ENCODE results near the gene UNKL.

Gene UNKL

DNA sequence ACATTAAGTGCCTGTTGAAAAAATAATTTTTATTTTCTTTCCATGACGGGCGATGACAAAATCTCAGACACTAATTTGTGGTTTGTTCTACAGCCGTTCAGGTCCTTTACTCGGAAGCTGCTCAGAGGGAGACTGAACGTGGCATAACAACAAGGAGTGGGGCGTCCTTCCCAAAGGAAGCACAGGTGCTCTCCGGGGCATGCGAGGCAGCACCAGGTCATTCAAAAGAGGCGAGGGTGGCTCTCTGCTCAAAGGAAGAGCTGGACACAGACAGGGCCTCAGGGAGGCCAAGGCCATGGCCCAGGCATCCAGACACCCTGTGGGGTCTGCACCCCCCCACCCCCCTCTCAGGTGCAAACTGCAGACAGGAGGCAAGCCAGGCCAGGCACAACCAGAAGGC lies 16.2 kb downstream of the UNKL start:
- Mint-ChIP-seq H3K4me3 (no peak overlapping the region), H3K27ac (no peak overlapping the region), H3K27me3 (ENCODE audit: low read depth, poor library complexity) (no peaks in the 10 kb centered on the region), H3K9me3 (no peaks in the 10 kb centered on the region), H3K36me3 (ENCODE audit: low read depth) (peaks cover 14% of the 10 kb centered on the region), H3K4me1 (no peaks in the 10 kb centered on the region)
- TF ChIP-seq CTCF (IDR thresholded peaks at IDR 0.05), result no peak
- DNase-seq, result no peak

GRCh38 chr16:1397779-1398178 lies 16.7 kb downstream of the UNKL start:
- no peaks in the 10 kb centered on the region for H3K27me3 Mint-ChIP-seq (ENCODE audit: low read depth, poor library complexity)
- H3K4me1 Mint-ChIP-seq, result no peaks in the 10 kb centered on the region
- H3K4me3 Mint-ChIP-seq, result no peak overlapping the region
- no peak for TF ChIP-seq CTCF (IDR thresholded peaks at IDR 0.05)
- H3K9me3 Mint-ChIP-seq, result no peaks in the 10 kb centered on the region
- no peak overlapping the region for H3K27ac Mint-ChIP-seq
- DNase-seq, result no peak
- peaks cover 18% of the 10 kb centered on the region for H3K36me3 Mint-ChIP-seq (ENCODE audit: low read depth)

DNA sequence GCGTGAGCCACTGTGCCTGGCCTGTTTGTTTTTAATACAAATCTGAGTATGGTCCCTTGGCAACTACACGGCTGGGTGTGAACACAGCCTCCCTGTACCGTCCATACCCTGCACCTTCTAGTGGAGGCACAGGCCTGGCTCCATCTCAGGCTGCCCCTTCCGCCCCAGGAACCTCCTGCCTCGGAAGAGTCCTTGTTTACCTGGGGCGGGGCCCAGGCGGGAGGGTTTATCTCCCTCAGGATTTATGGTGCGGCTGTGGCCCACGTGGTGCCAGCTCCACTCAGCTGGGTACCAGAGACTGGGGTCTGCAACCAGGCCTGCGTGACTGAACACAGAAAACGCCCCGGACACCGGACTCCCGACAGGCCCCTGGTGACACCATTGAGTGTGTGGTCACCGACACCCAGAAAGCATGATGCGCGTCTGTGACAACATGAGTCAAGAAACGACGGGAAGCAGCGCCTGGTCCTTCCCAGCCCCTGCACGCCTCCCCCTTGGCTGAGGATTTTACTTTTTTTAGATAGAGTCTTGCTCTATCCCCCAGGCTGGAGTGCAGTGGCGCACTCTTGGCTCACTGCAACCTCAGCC lies 19.0 kb downstream of the UNKL start:
- Mint-ChIP-seq H3K27me3 (ENCODE audit: low read depth, poor library complexity) (no peaks in the 10 kb centered on the region), H3K9me3 (no peaks in the 10 kb centered on the region), H3K27ac (no peak overlapping the region), H3K36me3 (ENCODE audit: low read depth) (peaks cover 11% of the 10 kb centered on the region), H3K4me3 (no peak overlapping the region), H3K4me1 (no peaks in the 10 kb centered on the region)
- DNase-seq, result no peak
- TF ChIP-seq CTCF (IDR thresholded peaks at IDR 0.05), result no peak

GRCh38 chr16:1394367-1394951 lies 20.0 kb downstream of the UNKL start:
- H3K27ac Mint-ChIP-seq, result no peak overlapping the region
- DNase-seq, result no peak
- peaks cover 15% of the 10 kb centered on the region for H3K36me3 Mint-ChIP-seq (ENCODE audit: low read depth)
- H3K9me3 Mint-ChIP-seq, result no peaks in the 10 kb centered on the region
- H3K27me3 Mint-ChIP-seq (ENCODE audit: low read depth, poor library complexity), result no peaks in the 10 kb centered on the region
- H3K4me3 Mint-ChIP-seq, result no peak overlapping the region
- H3K4me1 Mint-ChIP-seq, result no peaks in the 10 kb centered on the region
- TF ChIP-seq CTCF (IDR thresholded peaks at IDR 0.05), result no peak

- Mint-ChIP-seq H3K36me3 (ENCODE audit: low read depth) (peaks cover 15% of the 10 kb centered on the region), H3K4me3 (no peak overlapping the region), H3K27ac (no peak overlapping the region), H3K27me3 (ENCODE audit: low read depth, poor library complexity) (no peaks in the 10 kb centered on the region), H3K9me3 (no peaks in the 10 kb centered on the region), H3K4me1 (no peaks in the 10 kb centered on the region)
- TF ChIP-seq CTCF (IDR thresholded peaks at IDR 0.05), result no peak
- DNase-seq, result no peak
These were observed 20.8 kb downstream of the UNKL start for GRCh38 chr16:1393613-1394176.

GRCh38 chr16:1392826-1393225 lies 21.7 kb downstream of the UNKL start:
- TF ChIP-seq CTCF (IDR thresholded peaks at IDR 0.05), result no peak
- H3K27ac Mint-ChIP-seq, result no peak overlapping the region
- H3K4me1 Mint-ChIP-seq, result no peaks in the 10 kb centered on the region
- no peaks in the 10 kb centered on the region for H3K27me3 Mint-ChIP-seq (ENCODE audit: low read depth, poor library complexity)
- H3K9me3 Mint-ChIP-seq, result no peaks in the 10 kb centered on the region
- no peak for DNase-seq
- H3K4me3 Mint-ChIP-seq, result no peak overlapping the region
- peaks cover 8% of the 10 kb centered on the region for H3K36me3 Mint-ChIP-seq (ENCODE audit: low read depth)

All from nephron progenitor cell (in vitro differentiated cells).